ENCODE results near the gene TSR2.

Gene TSR2, protein sequence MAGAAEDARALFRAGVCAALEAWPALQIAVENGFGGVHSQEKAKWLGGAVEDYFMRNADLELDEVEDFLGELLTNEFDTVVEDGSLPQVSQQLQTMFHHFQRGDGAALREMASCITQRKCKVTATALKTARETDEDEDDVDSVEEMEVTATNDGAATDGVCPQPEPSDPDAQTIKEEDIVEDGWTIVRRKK

DNA sequence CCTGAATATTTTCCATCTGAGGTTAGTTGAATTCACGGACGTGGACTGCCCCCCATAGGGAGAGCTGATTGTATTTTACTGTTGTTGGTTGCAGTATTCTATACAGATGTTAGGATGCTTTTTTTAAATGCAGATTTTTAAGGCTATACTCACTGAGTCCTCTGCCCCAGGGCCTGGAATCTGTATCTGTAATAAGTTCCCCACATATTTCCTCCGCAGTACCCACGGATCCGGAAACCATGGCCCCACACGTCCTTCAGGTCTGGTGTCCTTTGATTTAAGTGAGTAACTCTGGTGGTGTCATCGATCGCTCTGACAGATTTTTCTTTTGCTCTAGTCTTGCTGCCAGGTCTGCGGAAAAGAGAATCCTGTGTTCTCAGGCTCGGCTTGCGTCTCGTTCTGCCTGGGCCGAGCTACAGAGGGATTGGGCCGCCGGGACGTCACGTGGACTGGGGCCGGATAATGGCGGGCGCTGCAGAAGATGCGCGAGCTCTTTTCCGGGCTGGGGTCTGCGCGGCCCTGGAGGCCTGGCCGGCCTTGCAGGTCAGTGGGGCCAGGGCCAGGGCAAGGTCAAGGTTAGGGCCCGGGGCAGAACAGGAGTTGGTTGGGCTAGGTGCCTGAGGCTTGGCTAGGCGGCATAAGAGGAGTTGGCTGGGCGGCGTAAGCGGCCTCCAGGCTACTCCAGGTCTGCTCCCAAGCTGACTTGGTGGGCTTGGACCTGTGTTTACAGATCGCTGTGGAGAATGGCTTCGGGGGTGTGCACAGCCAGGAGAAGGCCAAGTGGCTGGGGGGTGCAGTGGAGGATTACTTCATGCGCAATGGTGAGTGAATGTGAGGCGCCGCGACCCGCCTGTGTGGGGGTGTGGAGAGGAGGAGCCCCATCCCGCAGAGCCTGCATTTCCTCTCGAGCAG is at the start of gene TSR2:
TSR2 (plus strand) TSS at position 445 of the 912 bp plus-strand sequence; CDS start at position 463, 18 bp downstream.
- peak; percentile 94 for DNase-seq

DNA sequence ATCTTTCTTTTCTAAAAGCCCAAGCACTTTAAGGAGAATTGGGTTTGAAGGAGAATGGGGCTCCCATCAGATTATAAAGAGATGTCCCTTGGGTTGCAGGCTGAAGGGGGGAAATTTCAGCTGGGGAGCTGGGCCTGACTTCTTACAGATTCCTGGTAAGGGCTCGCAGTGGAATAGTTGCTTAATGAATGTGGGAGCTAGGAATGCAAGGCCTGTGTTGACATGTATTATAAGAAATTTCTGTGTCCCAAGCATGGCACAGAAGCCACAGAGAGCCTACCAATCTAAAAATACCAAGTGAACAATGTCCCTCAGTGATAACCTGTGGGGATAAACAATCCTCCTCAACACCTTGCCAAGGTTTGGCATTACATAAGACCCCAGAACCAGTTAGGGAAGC is 43.1 kb upstream of the TSR2 start:
- no peak for DNase-seq

DNA sequence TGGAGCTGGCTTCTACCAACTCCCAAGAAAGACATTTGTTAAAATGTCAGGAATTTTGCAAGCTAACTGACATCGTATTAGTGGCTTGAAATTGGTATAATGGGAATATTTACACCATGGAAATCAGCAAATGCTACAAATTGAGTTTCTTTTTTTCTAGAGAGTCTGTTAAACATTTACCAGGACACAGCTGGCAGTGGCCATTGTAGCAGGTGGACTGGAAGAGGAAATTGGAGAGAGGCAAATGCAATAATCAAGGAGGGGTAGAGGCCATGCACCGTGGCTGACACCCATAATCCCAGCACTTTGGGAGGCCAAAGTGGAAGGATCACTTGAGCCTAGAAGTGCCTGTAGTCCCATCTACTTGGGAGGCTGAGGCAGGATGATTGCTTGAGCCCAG is 32.9 kb upstream of the TSR2 start:
- peak; percentile 80 for DNase-seq

DNA sequence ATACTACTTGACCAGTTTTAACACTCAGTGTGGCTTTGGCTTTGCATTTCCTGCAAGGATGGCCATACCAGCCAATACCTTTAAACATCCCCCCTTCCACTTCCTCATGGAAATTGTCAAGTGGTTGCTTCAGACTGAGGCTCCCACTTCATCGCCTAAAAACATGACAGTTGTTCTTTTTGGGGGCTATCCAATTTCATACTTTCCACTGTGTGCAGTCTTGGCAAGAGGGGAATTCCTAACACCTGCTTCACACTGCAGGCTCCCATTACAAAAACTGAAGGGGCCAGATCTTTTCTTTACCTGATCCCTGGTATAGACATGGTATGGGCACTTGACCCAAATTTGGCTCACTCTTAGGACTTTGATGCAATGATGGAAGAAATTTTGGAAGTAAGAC is 28.5 kb upstream of the TSR2 start:
- peak; percentile 23 for DNase-seq

DNA sequence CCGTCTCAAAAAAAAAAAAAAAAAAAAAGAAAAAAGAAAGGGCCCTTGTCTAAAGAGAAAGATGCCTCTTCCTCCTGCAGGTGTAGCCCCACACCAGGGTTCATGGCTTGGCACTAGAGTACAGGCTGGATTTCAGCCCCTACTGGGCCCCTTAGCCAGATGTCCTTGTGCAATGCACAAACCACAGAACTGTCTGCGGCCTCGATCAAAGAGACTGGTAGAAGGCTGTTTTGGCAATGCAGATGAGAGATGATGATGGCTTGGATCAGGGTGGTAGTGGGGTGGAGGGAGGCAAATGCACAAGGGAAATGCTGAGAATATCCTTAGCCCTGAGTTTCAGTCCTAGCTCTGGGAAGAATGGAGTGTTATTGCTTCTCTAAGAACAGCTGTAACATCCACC is 26.5 kb upstream of the TSR2 start:
- DNase-seq = no peak

DNA sequence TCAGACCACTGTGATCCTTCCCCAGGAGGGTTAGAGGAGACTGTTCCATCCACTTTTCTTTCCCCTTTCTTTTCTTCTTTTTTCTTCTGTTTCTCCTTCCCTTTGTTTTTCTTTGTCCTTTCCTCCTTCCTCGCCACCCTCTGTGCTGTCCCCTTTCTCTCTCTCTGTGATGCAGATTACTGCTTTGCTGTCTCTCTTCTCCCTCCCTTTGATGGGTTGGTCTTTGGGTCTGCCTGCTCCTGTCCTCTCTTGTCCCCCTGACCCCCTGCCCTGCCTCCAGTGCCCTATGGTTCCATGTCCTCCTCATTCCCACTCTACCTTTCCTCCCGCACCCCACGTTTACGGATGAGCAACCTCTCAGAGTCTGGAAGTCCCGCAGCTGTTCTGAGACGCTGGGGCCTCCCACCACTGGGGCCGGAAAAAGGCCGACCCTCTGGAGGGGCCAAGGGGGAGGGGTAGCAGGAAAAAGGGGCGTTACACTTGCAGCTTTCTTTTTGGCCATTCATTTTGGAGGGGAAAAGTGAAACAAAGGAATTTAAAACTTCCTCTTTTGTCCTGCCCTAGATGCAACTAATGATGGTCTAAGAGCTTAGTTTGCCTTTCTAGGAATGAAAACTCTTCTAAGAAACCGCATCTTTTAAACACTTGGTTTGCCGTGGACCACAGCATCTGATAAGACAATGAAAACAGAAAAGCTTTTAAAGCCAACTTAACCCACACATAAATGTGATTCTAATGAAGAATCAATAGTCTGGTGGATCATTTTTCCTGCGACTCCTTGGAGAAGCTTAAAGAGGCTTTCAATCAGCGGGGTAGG is 24.5 kb upstream of the TSR2 start:
- no peak for DNase-seq

DNA sequence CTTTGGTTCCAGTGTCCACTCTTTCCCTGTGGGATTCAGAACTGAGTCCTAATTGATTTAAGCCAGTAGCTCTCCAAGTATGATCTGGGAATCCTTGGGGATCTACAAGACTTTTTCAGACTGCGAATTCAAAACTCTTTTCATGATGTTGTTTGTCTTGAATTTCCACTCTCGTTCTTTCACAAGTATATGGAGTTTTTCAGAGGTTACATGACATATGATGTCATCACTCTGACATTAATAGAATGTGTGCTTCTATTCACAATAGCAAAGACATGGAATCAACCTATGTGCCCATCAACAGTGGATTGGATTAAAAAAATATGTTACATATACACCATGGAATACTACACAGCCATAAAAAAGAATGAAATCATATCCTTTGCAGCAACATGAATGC is 23.2 kb upstream of the TSR2 start:
- no peak for DNase-seq

DNA sequence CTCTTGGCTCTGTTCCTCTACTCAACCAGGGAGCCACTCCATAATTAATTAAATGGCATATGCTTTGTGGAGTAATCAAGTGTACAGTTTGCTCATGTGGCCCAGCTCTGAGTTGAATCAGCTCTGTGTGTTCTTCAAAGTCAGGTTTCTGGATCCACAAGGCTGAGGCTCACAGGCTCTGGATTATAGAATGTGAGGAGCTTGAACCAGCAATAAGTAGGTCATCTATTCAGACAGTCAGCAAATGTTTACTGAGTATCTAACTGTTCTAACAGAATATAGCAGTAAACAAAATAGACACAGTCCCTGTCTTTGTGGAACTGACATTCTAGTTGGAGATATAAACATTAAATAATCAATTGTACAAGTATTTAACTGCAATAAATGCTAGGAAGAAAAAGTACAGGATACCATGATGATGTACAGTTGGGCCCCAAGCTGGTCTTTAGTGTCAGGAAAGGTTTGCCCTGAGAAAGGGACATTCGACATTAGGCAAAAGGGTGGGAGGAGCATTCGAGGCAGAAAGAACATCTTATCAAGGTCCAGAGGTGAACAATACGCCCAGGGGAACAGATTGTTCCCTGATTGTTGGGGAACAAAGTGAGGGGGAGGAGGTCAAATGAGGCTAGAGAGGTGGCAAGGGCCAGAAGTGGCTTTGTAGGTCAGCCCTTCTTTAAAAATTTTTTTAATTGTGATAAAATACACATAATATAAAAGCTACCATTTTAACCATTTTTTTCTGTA is 20.5 kb upstream of the TSR2 start:
- DNase-seq = no peak

DNA sequence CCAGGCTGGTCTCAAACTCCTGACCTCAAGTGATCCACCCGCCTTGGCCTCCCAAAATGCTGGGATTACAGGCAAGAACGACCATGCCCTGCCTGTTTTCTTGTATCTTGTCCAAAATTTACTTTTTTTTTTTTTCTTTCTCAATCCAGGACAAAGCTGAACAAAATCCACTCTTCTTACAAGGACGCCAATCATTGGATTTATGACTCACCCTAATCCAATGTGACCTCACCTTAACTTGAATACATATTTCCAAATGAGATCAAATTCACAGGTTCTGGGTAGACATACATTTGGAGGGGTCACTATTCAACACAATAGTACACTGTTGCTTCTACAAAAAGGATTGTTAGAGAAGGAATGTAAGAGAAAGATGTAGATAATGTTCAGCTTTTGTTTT is 18.0 kb upstream of the TSR2 start:
- no peak for DNase-seq

DNA sequence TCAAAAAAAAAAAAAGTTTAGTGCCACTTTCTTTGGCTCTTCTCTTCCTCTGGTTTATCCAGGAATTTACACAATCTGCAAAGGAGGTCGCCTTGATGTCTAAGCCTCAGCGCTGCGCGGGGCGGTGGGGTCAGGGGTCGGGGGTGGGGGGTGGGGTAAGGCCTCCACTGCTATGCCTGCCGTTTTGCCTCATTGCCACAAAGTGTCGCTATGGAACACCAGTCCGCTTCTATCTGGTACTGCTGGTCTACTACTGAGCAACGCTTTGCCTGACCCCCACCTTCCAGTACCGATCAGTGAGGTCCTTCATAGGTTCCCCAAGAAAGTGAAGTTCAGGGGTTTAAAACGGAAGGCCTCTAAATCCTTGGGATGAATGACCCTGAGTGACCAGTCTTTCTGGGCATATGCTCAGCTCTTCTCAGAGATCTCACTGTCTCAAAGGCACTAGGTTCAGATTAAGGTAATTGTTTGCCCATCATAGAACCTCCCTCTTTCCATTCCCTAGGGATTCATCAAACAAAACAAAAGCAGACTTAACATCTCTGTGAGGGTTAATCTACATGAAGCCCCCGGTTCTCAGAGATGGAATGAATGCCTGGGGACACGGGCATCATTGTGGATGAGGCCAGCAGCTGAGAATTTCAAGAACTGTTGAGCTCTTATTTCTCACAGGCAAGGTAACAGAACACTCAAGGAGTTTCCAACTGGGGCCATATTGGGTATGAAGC is 16.9 kb upstream of the TSR2 start:
- no peak for DNase-seq

DNA sequence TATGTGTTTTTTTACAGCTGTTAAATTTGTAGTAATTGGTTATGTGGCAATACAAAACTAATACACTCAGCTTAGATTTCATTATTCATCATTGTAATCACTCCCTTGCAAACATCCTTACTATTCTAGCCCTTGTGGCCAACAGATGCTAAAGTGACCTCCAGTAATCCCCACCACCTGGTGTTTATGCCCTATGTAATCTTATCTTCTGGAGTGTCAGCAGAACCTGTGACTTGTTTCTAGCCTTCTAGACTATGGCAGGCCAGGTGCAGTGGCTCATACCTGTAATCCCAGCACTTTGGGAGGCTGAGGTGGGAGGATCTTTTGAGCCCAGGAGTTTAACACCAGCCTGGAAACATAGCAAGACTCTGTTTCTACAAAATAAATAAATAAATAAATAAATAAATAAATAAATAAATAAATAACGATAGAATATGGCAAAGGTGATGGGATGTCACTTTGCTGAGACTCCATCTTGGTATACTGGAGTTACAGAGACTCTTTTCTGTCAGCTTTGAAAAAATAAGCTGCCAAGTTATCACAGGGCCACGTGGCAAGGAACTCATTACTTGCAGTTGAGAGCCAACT is 12.3 kb upstream of the TSR2 start:
- peak; percentile 86 for DNase-seq

DNA sequence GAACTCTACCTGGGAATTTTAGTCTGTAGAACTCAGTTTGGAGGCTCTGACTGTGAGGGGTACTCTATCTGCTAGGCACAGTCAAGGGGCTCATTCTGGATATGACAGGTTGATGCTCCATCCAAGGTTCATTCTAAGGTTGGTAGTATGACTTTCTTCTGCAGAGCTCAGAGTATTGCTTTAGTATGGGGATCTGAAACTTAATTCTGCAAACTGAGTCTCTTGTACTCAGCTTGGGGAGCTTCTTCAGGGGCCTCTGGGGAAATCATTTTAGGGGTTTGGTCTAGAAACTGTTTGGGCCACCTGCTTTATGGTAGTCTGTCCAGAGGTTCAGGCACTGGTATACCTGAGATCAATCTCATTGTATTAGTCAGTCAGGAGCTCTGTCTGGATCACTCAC is 9.7 kb upstream of the TSR2 start:
- no peak for DNase-seq

DNA sequence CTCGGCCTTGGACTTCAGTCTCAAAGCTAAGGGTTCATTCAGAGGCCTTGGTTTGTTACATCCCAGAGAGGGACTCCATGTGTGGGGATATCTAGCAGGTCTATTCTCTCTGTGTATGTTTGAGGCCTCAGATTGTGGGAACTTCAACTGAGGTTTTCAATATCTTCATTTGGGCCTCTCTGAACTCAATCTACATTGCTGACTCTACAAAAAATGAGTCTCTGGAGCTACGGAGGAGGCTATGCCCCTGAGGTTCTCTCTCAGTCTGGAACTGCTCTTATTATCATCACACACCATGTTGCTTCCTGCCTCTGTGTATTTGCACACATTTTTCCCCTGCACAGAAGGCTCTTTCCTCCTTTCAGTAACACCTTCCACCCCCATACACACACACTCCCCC is 5.1 kb upstream of the TSR2 start:
- no peak for DNase-seq

DNA sequence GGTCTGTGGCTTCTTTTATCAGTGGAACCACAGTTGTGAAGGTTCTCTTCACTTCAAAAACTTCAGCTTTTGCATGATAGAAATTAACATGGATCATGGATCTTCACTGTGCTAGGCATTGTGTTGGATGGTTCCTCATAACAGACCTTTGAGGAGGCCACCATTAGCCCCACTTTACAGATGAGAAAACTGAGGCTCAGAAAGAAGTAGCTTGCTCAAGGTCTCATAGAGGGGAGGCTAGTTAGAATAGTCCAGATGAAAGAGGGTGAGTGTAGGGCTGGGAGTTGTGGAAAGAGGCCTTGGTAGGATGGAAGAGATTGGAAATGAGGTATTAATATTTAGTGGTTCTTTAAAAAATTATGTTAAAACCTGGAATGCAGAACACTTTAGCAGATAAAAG is 2.6 kb downstream of the TSR2 start:
- DNase-seq = no peak

DNA sequence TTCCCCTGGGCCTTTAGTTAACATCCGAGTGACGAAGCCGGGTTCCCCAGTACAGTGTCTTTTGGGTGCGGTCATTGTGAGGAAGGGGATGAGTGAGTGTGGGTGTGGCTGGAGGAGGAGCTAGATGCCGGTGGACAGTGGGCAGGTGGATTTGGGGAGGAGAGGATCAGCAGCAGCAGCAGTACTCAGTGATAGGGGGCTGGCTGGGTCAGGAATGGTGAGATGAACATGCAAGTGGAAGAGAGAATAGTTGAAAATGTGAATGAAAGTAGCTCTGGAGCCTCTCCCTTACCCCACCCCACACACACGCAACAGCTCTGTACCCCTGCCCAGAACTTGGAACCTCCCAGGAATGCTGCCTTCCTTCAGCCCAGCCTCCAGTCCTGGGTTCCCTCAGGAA is 4.5 kb downstream of the TSR2 start:
- DNase-seq = no peak

DNA sequence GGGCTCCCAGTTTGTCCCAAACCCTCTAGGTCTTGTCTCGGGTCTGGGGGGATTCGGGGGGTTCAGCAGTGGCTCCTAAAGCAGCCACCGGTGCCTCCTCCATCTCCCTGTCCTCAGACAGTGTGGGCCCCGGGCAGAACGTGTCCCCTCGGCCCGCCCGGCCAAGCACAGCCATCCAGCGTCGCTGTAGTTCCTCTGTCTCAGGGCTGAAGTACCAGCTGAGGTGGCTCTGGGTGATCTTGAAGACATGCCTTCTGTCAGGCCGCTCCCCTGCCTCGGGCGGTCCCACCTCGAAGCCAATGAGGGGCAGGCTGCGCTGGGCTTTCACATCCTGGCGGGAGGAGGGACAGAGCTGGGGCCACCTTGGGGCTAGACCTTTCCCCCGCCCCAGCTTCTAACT is 5.9 kb downstream of the TSR2 start:
- no peak for DNase-seq

DNA sequence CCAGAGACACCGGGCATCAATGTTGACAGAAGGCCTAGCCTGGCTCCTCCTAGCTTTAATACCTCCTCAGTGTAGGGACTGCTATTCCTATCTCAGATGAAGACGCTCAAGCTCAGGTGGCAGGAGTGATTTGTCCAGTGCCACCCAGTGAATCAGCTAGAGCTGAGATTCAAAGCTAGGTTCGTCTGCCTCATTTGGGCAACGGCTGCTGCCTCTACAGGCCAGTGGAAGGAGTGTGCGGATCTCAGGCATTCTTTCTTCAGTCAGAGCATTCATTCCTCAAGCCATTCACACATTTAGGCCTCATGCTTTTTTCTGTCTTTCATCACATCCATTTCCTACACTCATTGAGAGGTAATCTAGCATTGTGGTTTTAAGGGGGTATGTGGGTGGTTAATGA is 7.3 kb downstream of the TSR2 start:
- DNase-seq = peak; percentile 55

DNA sequence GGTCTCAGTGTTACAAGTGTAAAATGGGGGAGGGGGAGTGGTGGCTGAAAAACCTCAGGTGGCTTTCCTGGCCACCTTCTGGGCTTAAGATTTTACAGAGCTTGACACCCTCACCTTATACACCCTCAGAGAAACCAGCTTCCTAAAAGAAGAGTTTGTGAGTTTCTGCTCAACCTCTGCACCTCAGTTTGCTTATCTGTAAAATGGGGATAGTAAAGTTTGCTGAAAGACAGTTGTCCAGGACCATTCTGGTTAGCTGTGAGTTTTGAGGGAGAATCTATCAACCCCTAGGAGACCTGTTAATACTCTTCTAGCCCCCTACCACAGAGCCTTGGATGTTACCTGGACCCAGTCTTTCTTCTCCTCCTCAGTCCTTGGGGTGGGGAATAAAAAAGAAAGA is 9.7 kb downstream of the TSR2 start:
- no peak for DNase-seq

DNA sequence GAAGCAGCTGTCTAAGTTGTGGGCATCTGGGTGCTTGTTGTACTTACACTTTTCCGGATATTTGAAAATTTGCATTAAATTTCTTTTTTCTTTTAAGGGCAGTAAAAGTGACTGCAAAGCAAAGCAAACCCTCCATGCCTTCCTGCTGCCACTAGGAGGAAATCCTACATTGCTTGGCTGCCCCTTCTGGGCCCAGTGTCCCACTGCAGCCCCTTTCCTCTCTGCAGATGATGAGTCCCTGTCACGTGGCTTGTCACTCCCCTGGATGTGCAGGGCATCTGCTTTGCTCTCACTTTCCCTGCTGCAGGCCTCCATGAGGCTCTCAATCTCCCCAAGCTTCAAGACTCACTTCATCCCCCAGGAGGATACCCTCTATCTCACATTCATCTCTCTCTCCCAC is 12.7 kb downstream of the TSR2 start:
- DNase-seq = peak; percentile 39

DNA sequence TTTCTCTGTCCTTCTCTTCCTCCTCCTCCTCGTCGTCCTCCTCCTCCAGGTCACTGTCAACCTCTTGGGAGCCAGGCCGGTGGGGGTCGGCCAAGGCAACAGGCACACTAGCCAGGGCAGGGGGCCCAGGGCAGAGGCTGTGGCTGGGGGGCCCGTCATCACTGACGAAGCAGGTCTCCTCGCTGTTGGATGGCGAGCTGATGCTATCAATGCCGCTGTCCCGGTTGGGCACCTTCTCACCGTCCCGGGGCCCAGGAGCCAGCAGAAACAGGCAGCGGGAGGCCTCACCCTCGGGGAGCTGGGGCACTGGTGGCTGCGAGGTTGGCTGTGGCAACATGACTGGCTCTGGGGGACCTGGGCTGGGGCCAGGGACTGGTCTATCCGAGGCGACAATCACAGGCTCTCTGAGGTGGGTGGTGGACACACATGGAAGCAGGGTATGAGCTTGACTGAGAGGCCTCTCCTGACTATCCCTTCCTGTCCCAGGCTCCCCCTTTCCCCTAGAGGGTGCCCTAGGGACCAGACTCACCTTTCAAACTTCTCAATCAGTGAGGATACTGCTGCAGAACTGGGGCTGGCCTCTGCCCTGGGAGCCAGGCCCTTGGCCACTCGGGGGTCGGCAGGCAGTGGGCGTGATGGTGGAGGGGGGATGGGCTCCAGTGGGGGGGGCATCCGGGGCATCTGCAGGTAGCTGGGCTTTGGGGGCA is 30.0 kb downstream of the TSR2 start:
- no peak for DNase-seq

Measured in DMS53 (cell line).